NCI-H510A (cell line): Measurements from ENCODE around the gene CBFA2T3.
"Not testable (repeated sequence)": the region's sequence is repeated elsewhere in the genome, so short reads cannot be mapped to it uniquely, and the experiment has no call there.

Source experiments
- DNase-seq: peaks from one replicate; lab custom pipeline; 2025; lab: John Stamatoyannopoulos, UW

CBFA2T3 gene

DNA sequence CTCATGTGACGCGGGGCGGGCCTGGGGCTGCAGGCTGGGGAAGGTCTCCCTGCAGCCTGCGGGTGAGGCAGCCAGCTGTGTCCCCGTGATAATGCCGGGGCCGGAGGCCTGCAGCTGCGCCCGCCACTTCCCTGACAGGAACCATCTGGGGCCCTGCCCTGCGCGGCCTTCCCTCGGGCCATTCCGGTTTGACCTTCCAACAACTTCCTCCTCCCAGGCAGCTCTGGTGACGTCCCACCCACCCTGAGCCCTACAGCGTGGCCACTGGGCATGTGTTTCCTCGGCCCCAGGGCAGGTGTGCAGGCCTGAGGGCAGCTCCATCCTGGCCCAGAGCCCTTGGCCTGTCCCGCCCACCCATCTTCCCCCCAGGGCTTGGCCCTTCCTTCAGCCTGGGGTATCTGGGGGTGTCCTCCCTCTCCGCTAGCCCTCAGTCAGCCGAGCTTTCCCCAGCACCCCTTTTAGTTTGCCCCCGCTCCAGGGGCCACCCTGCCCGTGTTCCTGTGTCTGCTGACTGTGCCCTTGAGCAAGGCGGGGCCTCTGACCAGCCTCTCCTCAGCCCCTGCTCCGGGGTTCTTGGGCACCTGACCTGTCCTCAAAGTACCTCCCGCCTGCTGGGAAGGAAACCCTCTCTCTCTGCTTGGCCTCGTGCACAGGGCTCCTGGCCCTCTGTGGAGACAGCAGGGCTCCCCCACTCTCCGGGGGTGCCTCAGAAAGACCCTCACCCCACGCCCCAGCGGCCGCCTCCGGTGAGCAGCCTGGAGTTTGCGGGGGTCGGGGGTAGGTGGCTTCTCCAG lies at the start of gene CBFA2T3:
TSS of gene CBFA2T3 (minus strand) at position 190 of the 794 bp plus-strand sequence. CDS start 400 bp downstream, outside the sequence.
- DNase-seq: no peak

DNA sequence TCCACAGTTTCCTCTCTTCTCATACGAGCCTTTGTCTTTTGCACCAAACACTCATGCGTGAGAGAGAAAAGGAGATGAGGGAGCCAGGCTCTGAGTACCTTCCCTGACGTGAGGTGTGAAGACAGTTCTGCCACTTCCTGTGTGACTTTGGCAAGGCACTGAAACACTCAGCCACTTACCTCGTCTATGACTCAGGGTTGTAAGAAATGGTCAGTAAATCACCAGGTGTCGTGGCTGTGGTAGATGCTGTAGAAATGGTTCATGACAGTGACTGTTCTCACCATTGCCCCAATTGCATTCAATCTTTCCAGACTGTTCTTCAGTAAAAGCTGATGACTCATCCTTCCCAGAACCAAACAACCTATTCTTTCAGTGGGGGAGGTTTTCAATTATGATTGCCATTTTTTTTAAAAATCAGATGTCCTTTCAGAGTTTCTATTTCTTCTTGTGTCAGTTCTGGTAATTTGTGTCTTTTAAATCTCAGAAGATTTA lies 49.2 kb upstream of the CBFA2T3 start:
- DNase-seq: no peak

DNA sequence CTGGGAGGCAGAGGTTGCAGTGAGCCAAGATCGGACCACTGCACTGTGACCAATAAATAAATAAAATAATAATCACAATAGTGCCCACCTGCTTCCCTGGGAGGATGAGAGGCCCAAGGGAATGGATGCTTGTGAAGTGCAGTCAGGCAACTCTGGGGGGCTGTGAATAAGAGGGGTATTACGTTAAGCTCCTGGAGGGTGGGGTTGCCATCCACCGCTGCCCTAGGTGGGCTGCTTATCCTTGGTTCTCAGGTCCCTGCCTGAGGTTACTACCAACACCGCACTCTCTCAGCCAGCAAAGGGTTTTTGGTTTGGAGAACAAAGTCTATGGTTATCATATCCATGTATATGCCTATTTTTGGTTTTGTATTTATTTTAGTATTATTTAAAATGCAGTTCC lies 48.6 kb upstream of the CBFA2T3 start:
- DNase-seq: no peak

DNA sequence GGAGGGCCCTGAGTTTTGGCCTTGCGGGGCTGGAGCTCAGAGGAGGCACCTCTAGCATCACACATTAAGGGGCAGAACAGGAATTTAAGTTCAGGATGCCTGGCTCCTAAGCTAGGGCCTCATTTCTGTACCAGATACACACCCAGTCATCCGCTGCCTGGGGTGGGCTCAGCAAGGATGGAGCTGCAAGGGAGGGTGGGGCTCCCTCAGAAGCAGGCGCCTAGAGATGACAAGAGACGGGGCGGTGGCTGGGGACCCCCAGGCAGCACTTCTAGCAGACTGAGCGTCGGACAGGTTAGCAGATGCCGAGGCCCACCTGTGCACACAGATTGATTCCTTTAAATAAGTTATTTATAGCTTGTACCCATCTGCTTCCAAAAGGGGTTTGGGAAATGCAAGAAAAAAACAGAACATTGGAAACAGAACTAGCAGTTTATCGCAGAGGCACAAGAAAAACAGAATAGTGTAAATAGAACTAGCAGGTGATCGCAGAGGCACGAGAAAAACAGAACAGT lies 47.6 kb upstream of the CBFA2T3 start:
- DNase-seq: no peak

DNA sequence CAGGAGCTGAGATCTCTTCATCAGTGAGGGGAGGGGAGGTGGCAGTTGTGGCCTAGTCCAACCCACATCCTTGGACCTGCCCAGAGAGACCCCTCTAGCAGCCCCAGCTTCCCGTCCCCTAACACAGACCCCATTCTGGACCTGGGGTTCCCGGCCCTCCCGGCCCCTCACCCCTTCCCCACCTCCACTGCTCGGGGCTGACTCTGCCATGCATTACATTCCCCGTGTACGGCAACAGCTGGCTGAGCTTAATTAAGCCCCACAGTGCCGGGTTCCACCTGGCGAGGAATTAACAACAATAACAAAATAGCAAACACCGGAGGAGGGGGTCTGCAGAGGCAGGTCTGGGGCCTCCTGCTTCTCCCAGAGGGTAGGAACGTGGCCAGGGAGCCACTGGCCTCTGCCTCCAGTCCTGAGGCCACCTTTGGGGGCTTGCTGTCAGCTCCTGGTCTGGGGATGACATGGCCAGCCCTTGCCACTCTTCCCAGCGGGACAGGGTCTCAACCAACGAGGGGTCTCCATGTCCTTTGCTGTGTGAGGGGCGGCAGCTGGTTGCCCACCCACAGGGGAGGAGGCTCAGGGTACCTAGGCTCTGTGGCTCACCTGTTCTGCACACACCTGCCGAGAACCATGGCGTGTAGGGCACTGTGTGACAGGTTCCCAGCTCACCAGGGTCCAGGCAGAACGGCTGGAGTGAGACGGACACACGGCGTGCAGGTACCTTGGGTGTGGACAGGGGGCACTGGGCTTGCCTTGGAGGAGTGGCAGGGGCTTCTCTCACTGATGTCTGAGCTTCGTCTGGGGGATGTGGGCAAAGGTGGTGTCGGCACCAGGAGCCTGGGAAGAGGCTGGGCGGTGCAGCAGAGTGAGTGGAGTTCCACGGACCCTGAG lies 46.9 kb upstream of the CBFA2T3 start:
- DNase-seq: no peak

DNA sequence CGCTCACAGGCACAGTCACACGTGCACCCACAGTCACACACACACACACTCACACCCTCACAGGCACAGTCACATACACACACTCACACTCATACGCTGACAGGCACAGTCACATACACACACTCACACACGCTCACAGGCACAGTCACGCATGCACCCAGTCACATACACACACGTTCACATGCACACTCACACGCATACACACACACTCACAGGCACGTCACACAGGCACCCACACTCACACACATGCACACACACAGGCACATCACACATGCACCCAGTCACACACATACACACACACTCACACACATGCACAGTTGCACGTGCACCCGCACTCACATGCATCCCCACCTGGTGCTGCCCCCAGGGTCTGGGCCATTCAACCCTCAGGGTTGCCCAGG lies 46.1 kb upstream of the CBFA2T3 start:
- no peak for DNase-seq

DNA sequence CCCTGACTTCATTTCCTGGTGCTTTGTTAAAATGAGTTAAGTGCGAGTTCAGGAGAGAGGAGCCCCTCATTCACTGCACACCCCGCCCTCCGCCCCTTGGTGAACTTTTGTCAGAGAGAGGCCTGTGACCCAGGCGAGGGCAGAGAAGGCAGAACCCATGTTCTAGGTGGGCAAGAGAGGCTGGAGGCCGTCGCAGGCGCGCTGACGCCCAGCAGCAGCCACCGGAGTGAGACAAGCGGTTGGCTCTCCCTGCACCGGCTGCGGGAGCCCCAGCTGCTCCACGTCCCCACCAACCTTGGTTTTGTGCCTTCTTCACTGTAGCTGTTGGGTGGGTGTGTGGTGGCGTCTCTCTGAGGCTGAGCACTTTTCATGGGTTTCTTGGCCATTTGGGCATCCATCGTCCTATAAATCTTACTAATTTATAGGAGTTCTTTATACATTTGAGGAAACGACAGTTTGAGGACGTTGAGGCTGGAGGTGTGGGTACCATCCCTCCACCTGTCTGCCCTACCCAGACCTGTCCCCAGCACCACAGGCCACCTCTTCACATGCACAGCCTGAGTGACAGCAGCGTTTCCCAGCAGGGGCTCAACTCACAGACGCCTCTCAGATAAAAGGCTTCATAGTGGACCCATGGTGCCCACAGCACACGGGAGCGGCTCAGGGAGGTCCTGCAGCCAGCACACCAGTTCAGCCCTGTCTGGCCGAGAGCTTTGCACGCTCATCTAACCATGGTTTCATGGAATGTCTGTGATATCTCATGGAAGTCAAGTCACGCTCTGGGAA lies 45.2 kb upstream of the CBFA2T3 start:
- no peak for DNase-seq

DNA sequence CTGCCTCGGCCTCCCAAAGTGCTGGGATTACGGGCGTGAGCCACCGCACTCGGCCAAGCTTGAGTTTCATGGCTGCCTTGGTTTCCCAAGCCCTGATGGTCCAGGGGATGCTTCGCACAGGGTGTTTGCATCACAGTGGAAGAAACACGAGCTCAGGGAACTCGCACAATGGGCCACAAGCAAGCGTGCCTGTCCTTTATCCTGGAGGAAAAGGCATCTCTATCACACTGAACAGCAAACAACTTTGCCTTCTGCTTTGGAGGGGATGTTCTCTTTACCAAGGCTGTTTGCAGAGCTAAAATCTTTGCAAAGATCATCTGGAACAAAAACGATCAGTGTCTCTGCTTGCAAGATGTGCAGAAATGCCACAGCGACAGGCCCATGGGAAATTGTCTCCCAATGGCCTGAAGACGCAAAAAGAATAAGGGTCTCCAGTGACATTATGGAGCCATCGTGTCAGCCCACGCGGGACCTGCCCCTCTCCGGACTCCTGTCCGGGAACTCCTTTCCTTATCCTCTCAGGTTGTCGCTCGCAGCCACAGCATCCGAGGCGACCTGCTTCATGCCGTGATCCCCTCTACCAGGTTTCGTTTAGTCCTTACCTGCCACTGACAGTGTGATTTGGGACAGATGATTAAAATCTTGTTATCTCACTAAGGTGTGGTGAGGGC lies 44.1 kb upstream of the CBFA2T3 start:
- DNase-seq: no peak

DNA sequence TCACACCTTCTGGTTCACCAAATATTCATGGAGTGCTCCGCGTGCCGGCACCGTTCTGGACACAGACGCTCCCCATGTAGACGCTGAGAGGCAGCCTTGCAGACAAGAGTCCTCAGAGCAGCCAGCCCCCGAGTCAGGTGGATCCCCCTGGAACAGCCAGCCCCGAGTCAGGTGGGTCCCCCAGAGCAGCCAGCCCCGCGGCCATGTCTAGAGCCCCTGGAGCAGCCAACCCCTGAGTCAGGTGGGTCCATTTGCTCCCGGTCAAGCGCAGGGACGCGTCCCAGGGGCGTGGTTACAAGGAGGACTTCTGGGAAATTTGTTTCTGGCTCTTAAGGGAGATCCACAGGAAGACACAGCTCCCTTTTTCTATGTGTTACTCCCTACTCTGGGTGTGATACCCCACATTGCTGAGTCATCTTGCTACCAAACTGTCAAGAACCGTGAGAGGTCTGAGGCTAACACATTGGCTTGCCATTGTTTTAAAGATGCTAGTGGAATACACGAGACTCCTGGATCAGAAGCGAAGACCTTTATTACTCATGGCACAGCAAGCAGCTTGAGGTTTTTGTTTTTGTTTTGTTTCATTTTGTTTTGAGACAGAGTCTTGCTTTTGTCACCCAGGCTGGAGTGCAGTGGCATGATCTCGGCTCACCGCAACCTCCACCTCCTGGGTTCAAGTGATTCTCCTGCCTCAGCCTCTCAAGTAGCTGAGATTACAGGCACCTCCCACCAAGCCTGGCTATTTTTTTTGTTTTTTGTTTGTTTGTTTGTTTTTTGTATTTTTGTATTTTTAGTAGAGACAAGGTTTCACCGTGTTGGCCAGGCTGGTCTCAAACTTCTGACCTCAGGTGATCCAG lies 43.3 kb upstream of the CBFA2T3 start:
- DNase-seq: no peak

DNA sequence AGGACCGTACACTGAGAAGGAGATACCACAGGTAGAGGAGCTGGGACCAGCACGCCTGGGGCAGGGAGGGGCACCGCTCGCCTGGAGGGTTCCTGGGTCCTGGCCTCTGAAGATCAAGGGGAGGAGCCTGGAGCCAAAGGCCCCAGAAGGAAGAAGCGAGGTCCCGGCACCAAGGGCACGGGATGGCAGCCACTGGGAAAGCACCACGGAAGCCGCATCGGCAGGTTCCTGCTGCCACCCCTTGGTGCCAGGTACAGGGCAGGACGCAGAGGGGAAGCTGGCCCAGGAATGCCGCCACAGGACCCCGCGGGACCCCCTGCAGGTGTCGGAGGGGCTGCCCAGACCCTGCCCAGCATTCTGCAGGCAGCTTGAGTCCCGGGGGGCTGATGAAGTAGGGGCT lies 42.5 kb upstream of the CBFA2T3 start:
- DNase-seq: no peak

DNA sequence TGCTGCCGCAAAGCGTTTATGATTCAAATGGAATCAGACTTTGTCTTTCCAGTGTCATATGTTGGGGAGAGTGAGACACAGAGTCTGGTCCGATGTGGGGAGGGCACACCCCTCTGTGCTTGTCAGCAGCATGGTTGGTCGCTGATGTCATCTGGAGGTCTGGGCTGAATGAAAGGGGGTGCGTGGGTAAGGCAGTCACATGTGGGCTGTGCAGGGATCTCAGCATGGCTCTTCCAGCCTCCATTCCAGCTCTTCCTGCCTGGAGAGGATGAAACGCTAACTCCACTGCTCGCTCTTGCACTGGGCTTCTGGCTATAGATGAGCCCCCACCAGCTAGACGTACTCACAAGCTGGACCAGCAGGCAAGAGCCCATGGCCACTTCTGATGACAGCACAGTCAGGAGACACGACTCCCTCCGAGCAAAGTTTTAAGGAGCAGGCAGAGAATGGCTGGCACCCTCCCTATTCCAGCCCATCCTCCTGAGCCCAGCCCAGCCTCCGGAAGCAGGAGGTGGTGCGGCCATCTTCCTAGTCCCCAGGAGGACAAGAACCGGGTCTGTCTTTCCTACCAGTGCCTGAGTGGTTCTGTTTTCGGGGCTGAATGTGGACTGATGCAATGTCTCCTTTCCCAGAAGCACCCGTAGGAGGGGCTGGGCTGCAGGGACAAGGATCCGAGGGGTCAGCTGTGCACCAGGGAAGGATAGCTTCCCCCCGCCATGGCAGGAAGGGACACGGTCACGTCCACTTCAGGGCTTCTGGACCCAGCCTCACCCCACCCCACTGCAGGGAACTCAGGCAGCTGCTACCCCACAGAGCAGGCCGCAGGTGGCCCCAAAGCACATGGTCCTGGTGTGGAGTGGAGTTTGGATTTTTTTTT lies 41.5 kb upstream of the CBFA2T3 start:
- DNase-seq: no peak

DNA sequence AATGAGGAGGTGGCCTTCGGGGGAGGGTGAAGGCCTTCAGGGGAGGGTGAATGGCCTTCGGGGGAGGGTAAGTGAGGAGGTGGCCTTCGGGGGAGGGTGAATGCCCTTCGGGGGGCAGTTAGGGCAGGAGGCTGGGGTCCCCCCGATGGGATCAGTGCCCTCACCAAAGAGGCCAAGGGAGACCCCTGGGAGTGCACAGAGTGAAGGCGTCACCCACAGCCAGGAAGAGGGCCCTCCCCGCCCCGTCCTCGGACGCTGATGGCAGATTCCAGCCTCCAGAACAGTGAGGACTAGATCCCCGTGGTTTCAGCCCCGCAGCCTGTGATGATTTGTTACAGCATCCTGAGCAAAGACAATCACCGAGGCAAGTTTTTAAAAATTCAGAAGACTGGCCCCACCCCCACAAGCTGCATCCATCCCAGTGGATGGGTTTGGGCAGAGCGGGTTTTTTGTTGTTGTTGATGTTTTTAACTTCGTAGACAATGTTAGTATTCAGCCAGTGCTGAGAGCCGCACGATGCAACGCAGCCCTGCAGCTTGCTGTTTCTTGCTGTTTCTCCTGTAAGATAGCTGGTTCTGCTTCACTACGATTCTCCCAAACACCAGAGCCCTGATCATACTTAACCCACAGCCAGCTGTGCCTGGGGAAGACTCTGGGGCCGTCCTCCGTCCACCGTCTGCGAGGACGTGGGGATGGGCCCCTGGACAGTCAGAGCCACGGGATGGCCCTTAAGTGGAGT lies 40.7 kb upstream of the CBFA2T3 start:
- DNase-seq: no peak

DNA sequence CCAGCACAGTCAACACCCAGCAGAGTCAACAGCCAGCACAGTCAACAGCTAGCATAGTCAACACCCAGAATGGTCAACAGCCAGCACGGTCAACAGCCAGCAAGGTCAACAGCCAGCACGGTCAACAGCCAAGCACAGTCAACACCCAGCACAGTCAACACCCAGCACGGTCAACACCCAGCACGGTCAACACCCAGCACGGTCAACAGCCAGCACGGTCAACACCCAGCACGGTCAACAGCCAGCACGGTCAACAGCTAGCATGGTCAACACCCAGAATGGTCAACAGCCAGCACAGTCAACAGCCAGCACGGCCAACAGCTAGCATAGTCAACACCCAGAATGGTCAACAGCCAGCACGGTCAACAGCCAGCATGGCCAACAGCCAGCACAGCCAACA lies 39.6 kb upstream of the CBFA2T3 start:
- not testable (repeated sequence) for DNase-seq

DNA sequence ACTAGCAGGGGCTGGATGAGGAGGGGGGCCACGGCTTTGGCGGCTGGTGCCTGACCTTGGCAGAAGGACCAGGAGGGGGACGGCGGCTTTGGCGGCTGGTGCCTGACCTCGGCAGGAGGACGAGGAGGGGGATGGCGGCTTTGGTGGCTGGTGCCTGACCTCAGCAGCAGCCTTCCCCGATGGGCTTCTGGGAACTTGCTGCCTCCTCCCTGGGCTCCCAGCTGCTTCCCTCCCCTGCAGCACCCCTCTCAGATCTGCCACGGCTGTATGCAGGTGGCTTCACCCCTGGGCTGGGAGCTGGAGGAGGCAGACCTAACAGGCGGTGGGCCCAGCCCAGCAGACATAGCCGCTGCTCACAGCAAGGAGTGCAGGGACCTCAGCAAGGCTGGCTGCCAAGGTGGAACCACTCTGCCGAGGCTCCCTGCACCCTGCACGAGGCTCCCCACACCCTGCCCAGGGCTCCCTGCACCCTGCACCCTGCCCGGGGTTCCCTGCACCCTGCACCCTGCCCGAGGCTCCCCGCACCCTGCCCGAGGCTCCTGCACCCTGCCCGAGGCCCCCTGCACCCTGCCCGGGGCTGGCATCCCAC lies 38.4 kb upstream of the CBFA2T3 start:
- DNase-seq: no peak

DNA sequence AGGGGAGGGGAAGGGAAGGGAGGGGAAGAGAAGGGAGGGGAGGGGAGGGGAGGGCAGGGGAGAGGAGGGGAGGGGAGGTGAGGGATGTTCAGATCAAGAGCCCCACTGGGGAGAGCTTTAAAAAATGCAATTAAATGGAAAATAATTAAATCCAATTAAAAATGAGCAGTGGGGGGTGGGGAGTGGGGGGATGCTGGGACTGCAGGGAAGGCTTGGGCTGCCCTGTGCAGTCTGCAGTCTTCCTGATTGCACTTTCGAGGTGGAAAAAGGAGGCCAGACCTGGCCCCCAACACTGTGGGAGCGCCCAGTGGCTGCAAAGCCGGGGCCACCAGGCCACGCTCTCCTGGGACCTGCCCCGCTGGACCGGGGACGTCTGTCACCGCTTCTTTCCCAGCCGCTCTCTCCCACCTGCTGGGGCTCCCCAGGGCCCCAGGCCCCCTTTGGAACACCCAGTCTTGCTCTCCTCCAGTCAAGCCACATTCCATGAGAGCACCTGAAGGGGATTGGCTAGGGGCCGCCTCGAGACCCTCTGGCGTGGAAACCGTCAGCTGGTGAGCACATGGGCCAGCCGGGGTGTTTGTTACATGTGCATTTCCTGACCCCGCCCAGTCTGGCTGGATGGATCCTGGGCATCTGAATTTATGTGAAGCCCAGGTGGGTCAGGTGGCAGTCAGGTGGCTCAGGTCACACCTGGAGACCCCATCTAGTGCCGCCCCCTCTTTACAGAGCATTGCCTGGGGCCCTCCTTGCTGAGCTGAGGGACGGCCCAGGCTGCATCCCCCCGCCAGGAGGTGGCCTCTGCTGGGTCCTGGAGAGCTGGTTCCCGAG lies 37.6 kb upstream of the CBFA2T3 start:
- DNase-seq: no peak

DNA sequence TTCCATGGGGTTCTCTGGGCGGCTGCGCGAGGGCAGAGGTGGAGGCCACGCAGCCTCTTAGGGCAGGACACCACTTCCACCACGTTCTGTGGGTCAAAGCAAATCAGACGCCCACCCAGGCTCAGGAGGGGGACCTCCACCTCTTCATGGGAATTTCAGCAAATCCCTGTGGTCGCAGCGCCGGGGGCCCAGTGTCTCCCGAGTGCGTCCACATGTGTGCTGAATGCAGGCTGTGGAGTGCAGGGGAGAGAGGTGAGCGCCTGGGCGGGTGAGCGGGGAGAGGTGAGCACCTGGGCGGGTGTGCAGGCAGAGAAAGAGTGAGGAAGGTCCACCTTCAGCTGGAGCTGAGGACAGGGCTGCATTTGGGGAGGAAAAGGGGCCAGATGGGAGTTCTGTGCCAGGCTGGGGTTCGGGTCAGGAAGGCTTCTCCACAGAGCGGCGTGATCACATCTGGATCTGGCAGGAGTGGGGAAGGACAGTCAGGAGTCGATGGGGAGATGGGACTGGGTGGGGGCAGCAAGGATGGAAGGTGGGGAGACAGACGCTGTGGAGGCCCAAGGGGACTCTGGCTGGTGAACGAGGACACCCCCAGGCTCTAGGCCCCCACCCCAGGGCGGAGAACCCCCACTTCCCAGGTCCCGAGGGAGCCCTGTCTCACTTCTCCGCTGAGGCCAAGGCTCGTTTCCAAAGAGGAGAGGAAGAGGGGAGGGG lies 36.8 kb upstream of the CBFA2T3 start:
- DNase-seq: no peak

DNA sequence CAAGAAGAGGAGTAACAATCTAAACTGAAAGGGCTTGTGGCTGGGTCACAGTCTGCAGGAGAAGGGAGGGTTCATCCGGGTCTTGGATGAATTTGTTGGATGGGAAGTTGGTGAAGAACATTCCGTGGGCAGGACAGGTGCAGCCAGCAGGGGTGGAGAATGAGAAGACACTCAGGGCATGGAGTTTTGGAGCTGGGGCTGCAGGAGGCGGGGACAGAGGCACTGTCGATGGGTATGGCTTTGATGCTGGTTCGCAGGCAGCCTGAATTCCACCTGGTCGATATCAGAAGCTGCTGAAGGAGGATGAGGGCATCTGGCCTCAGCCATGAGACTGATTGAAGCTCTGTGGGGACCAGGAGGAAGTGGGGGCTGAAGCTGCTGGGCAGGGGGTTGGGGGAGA lies 36.1 kb upstream of the CBFA2T3 start:
- DNase-seq: no peak
